Liver (tissue), 9 donors: Measurements from ENCODE around the gene RBM38. TPM values are rescaled to one million over a fixed set of nuclear protein-coding genes. Genes with fewer than 3 reads are reported as not detected.

ENCODE experiments used
- DNase-seq: peaks from one replicate; pipeline ENCODE4 v3.0.0-alpha.2; 2017; ENCODE audit warnings: low spot score
- H3K27ac ChIP-seq, 2 donors: one replicate each; pipeline ENCODE4 v1.7.0; 2013; ENCODE audit warnings: inconsistent platforms in 2 of 2, low read length in 2 of 2, control low read depth in 1 of 2, low read depth in 1 of 2, mild to moderate bottlenecking in 1 of 2
- H3K27me3 ChIP-seq, 4 donors: one replicate each; pipeline versions ENCODE4 v1.6.1 to v1.7.0; 2013; ENCODE audit warnings: low read length in 3 of 4, inconsistent platforms in 1 of 4, mild to moderate bottlenecking in 1 of 4, moderate library complexity in 1 of 4; ENCODE audit not compliant: control insufficient read depth in 4 of 4, insufficient read depth in 4 of 4
- H3K36me3 ChIP-seq, 4 donors: one replicate each; pipeline versions ENCODE4 v1.6.1 to v1.7.0; 2013; ENCODE audit warnings: low read length in 3 of 4, mild to moderate bottlenecking in 3 of 4, low read depth in 1 of 4, moderate library complexity in 1 of 4; ENCODE audit not compliant: control insufficient read depth in 4 of 4, insufficient read depth in 3 of 4
- H3K4me1 ChIP-seq, 4 donors: one replicate each; pipeline versions ENCODE4 v1.6.1 to v1.7.0; 2013; ENCODE audit warnings: low read length in 3 of 4, mild to moderate bottlenecking in 3 of 4, moderate library complexity in 1 of 4; ENCODE audit not compliant: control insufficient read depth in 4 of 4, insufficient read depth in 4 of 4
- H3K4me3 ChIP-seq, 3 donors: one replicate each; pipeline versions ENCODE4 v1.6.1 to v1.7.0; 2013; ENCODE audit warnings: low read length in 3 of 3, control low read depth in 1 of 3, low read depth in 1 of 3, mild to moderate bottlenecking in 1 of 3
- H3K9ac ChIP-seq, 2 donors: one replicate each; pipeline ENCODE4 v1.7.0; 2013; ENCODE audit warnings: low read length in 2 of 2, mild to moderate bottlenecking in 2 of 2, moderate library complexity in 2 of 2, control low read depth in 1 of 2, low read depth in 1 of 2
- H3K9me3 ChIP-seq, 4 donors: one replicate each; pipeline versions ENCODE4 v1.6.1 to v1.7.0; 2013; ENCODE audit warnings: low read length in 3 of 4; ENCODE audit not compliant: control insufficient read depth in 4 of 4
- ATF3 ChIP-seq: IDR thresholded peaks from 2 replicates; pipeline ENCODE4 v1.6.1; 2016; ENCODE audit warnings: antibody characterized with exemption
- CTCF ChIP-seq: fragments of 150-350 bp; IDR thresholded peaks from 2 replicates; pipeline ENCODE4 v1.5.1; 2017; ENCODE audit warnings: improper control_type of control experiment, low read depth, low read length; ENCODE audit not compliant: missing input control
- EGR1 ChIP-seq, 2 donors: IDR thresholded peaks; 2 replicates each; pipeline ENCODE4 v1.6.1; 2016 to 2018; ENCODE audit warnings: antibody characterized with exemption in 2 of 2, low read depth in 2 of 2
- FOXA1 ChIP-seq: IDR thresholded peaks from 2 replicates; pipeline ENCODE4 v1.6.1; 2016; ENCODE audit warnings: antibody characterized with exemption
- GABPA ChIP-seq, 2 donors: IDR thresholded peaks in 1 of 2; conservative IDR thresholded peaks in 1 of 2; 2 replicates each; pipeline ENCODE4 v1.6.1; 2016; ENCODE audit warnings: antibody characterized with exemption in 2 of 2, mild to moderate bottlenecking in 1 of 2, moderate library complexity in 1 of 2
- HNF4A ChIP-seq, 2 donors: conservative IDR thresholded peaks; 2 replicates each; pipeline ENCODE4 v1.6.1; 2016; ENCODE audit warnings: antibody characterized with exemption in 2 of 2, mild to moderate bottlenecking in 2 of 2
- HNF4G ChIP-seq: IDR thresholded peaks from 2 replicates; pipeline ENCODE4 v1.6.1; 2016; ENCODE audit warnings: antibody characterized with exemption
- JUND ChIP-seq, 2 donors: IDR thresholded peaks; 2 replicates each; pipeline ENCODE4 v1.6.1; 2016; ENCODE audit warnings: antibody characterized with exemption in 2 of 2
- MAX ChIP-seq: IDR thresholded peaks from 2 replicates; pipeline ENCODE4 v1.6.1; 2016; ENCODE audit warnings: antibody characterized with exemption
- RAD21 ChIP-seq, 2 donors: IDR thresholded peaks; 2 replicates each; pipeline ENCODE4 v1.6.1; 2016; ENCODE audit warnings: antibody characterized with exemption in 2 of 2, mild to moderate bottlenecking in 2 of 2
- REST ChIP-seq: IDR thresholded peaks from 2 replicates; pipeline ENCODE4 v1.6.1; 2016; ENCODE audit warnings: antibody characterized with exemption, mild to moderate bottlenecking
- SP1 ChIP-seq: IDR thresholded peaks from 2 replicates; pipeline ENCODE4 v1.6.1; 2018; ENCODE audit warnings: antibody characterized with exemption, mild to moderate bottlenecking
- TAF1 ChIP-seq: conservative IDR thresholded peaks from 2 replicates; pipeline ENCODE4 v1.6.1; 2016; ENCODE audit warnings: antibody characterized with exemption, mild to moderate bottlenecking
- YY1 ChIP-seq: IDR thresholded peaks from 2 replicates; pipeline ENCODE4 v1.6.1; 2016; ENCODE audit warnings: antibody characterized with exemption, mild to moderate bottlenecking
- ZBTB33 ChIP-seq: IDR thresholded peaks from 2 replicates; pipeline ENCODE4 v1.6.1; 2016; ENCODE audit warnings: antibody characterized with exemption
- WGBS: extraction: QIAGEN DNeasy Blood & Tissue Kit; methylation state at CpG from one replicate; pipeline ENCODE4 v1.1.7; 2013; 5-methylcytosine and 5-hydroxymethylcytosine counted together
- polyA plus RNA-seq, 2 donors: library from polyadenylated mRNA; stranded (reverse) in 1 of 2; unstranded in 1 of 2; fragments of 200-250 nt in 1 of 2; fragments of >200 nt in 1 of 2; fragmentation: Nextera tagmentation in 1 of 2; extraction: Ambion mirVana in 1 of 2; gene quantifications; one replicate each; pipeline versions ENCODE4 v1.2.1 to v1.2.3, GENCODE V29; 2013 to 2015
- total RNA-seq, 2 donors: library from RNA; depleted of rRNA; stranded (reverse); fragments of >200 nt; gene quantifications; one replicate each; pipeline ENCODE4 v1.2.3, GENCODE V29; 2014
- donor health status: healthy.
- donor health status: healthy.
- donor health status: healthy.
- donor health status: healthy.
- donor health status: healthy.

Gene RBM38
- total and polyA plus RNA-seq, 4 donors = 1.4 to 258 (median 6.0) TPM

GRCh38 chr20:57404419-57405072, 13.3 kb downstream of the RBM38 start:
- peaks cover 0 to 5% (median 1%) of the 10 kb centered on the region in 4 donors for H3K4me1 ChIP-seq
- WGBS = 97% methylated on average over 22 of the region's 22 CpGs
- H3K27ac ChIP-seq = no peak overlapping the region
- H3K27me3 ChIP-seq = no peaks in the 10 kb centered on the region
- H3K9me3 ChIP-seq = no peaks in the 10 kb centered on the region
- no peak overlapping the region for H3K4me3 ChIP-seq
- H3K36me3 ChIP-seq = peaks cover 5 to 27% (median 8%) of the 10 kb centered on the region in 4 donors
- no peak overlapping the region for H3K9ac ChIP-seq
- DNase-seq = no peak
- TF ChIP-seq HNF4A (conservative IDR thresholded peaks at IDR 0.05) (no peak), RAD21 (IDR thresholded peaks at IDR 0.05) (no peak), SP1 (no peak), YY1 (no peak), ATF3 (no peak), EGR1 (IDR thresholded peaks at IDR 0.05; ENCODE audit: low read depth in 2 of 2) (no peak), JUND (IDR thresholded peaks at IDR 0.05) (no peak), MAX (no peak), ZBTB33 (no peak), FOXA1 (no peak), HNF4G (no peak), GABPA (IDR thresholded peaks at IDR 0.05 in 1 of 2, conservative IDR thresholded peaks at IDR 0.05 in 1 of 2) (no peak), CTCF (no peak), TAF1 (no peak), REST (no peak)
